PC-3 (cell line): ENCODE data around the gene CEP68.

Source experiments
- EZH2 ChIP-seq: fragments of 300-600 bp; sonication (generic); IDR thresholded peaks from one replicate; pipeline ENCODE4 v1.6.1; 2017; ENCODE audit warnings: antibody characterized with exemption, mild to moderate bottlenecking, low read length; ENCODE audit not compliant: unreplicated experiment
- TF ChIP-seq, protein P1 (sequence below): fragments of 300-600 bp; sonication (generic); conservative IDR thresholded peaks from 2 replicates; pipeline ENCODE4 v1.5.1; 2017; ENCODE audit warnings: antibody characterized with exemption, low read depth, mild to moderate bottlenecking, low read length

DNA sequence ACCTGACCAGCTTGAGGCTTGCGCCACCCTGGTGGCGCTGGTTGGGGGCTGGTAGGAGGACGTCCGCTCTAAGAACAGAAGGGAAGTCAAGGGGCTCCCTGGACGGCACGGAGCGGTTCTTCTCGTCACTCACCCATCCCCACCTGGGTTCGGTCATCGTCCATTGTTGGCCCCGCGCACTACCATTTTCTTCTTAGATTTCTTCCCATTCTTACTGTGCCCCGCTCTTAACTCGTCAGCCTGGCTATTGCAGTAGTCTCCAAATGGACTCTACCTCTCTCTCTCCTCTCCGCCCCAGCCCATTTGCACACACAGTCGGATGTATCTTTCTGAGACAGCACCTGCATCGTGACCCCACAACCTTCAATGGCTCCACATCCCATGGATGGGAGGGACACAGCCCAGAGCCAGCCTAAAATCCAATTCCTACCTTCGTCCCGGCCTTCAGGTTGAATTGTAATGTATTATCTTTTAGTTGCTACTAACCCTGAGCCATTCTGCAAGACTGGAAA lies 74.5 kb downstream of the CEP68 start:
- TF ChIP-seq, protein P1, sequence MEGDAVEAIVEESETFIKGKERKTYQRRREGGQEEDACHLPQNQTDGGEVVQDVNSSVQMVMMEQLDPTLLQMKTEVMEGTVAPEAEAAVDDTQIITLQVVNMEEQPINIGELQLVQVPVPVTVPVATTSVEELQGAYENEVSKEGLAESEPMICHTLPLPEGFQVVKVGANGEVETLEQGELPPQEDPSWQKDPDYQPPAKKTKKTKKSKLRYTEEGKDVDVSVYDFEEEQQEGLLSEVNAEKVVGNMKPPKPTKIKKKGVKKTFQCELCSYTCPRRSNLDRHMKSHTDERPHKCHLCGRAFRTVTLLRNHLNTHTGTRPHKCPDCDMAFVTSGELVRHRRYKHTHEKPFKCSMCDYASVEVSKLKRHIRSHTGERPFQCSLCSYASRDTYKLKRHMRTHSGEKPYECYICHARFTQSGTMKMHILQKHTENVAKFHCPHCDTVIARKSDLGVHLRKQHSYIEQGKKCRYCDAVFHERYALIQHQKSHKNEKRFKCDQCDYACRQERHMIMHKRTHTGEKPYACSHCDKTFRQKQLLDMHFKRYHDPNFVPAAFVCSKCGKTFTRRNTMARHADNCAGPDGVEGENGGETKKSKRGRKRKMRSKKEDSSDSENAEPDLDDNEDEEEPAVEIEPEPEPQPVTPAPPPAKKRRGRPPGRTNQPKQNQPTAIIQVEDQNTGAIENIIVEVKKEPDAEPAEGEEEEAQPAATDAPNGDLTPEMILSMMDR = no peak
- no peak for TF ChIP-seq EZH2
